C4-2B (cell line): ENCODE results near the gene MAGI3.

Source experiments
- ZFX ChIP-seq: fragments of 450-650 bp; IDR thresholded peaks from 2 replicates; pipeline ENCODE4 v1.6.1; 2017
- TF ChIP-seq, protein P1 (sequence below): fragments of 450-650 bp; conservative IDR thresholded peaks from 2 replicates; pipeline ENCODE4 v1.5.1; 2017; ENCODE audit warnings: mild to moderate bottlenecking

DNA sequence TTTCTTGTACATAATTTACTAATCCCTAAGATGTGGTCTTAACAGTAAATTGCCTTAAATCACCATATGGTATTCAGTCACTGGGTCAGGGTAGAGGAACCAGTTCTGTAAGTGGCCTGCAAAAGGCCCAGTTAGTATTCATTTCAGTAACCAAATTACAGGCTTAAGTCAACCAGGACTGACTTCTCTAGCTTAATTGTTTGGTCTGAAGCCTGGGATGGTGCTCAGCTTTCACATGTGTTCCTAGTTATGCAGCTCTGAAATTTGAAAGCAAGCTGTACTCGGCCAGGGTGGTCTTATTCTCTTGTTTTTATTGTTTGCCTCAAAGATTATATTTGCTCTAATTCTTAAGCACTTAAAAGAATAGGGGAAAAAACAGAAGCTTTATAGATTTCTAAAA is 144.6 kb downstream of the MAGI3 start:
- TF ChIP-seq, protein P1, sequence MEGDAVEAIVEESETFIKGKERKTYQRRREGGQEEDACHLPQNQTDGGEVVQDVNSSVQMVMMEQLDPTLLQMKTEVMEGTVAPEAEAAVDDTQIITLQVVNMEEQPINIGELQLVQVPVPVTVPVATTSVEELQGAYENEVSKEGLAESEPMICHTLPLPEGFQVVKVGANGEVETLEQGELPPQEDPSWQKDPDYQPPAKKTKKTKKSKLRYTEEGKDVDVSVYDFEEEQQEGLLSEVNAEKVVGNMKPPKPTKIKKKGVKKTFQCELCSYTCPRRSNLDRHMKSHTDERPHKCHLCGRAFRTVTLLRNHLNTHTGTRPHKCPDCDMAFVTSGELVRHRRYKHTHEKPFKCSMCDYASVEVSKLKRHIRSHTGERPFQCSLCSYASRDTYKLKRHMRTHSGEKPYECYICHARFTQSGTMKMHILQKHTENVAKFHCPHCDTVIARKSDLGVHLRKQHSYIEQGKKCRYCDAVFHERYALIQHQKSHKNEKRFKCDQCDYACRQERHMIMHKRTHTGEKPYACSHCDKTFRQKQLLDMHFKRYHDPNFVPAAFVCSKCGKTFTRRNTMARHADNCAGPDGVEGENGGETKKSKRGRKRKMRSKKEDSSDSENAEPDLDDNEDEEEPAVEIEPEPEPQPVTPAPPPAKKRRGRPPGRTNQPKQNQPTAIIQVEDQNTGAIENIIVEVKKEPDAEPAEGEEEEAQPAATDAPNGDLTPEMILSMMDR: no peak
- TF ChIP-seq ZFX: no peak
